Stimulated activated CD4-positive, alpha-beta T cell treated with anti-CD3 and anti-CD28 coated beads, Interleukin-15, amount 100 ng/mL, for 48 hours (primary cell): Measurements from ENCODE around the gene DCLK2.

Source experiments
- DNase-seq, 2 donors: peaks; one replicate each; pipeline ENCODE4 v3.0.0-alpha.2; 2020; ENCODE audit warnings: low read depth in 2 of 2

The DCLK2 gene

DNA sequence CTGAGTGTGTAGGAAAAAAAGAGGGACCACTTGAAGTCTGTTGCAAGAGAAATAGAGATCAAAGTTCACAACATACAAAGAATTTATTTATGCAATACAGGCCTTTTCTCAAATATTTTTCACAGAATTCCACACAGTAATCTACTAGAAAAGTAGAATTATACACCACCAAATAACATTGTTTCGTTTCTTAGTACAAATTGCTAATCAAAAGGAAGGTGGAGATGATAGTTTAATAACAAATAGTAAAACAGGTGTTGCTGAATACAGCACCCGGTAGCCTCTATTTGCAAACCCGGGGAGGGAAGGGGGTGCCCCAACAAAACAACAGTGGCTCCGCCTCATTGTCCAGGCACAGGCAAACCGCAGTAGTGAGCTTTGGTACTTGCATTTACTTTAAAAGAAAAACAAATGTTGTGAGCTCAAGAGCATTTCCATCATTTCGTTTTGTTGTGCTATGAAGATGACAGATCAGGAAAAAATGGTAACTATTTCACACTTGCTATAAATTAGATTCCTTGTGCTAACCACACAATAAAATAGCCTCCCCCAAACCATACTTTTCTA lies 186.4 kb downstream of the DCLK2 start:
- no peak for DNase-seq

GRCh38 chr4:150265806-150266205 lies 187.6 kb downstream of the DCLK2 start:
- no peak for DNase-seq

DNA sequence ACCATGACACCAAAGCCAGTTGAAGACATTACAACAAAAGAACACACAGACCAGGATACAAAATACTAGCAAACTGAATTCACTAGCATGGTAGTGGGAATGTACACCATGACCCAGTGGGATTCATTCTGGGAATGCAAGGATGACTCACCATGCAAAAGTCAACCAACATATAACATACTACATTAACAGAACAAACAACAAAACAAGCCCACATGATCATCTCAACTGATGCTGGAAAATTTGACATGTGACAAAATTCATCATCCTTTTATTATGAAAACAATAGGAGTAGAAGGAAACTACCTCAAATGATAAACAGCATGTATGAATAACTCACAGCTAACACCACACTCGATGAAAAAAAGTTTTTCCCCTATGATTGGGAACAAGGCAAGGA lies 190.2 kb downstream of the DCLK2 start:
- DNase-seq, result no peak

- no peak for DNase-seq
These were observed 200.0 kb downstream of the DCLK2 start for GRCh38 chr4:150278206-150278605.

DNA sequence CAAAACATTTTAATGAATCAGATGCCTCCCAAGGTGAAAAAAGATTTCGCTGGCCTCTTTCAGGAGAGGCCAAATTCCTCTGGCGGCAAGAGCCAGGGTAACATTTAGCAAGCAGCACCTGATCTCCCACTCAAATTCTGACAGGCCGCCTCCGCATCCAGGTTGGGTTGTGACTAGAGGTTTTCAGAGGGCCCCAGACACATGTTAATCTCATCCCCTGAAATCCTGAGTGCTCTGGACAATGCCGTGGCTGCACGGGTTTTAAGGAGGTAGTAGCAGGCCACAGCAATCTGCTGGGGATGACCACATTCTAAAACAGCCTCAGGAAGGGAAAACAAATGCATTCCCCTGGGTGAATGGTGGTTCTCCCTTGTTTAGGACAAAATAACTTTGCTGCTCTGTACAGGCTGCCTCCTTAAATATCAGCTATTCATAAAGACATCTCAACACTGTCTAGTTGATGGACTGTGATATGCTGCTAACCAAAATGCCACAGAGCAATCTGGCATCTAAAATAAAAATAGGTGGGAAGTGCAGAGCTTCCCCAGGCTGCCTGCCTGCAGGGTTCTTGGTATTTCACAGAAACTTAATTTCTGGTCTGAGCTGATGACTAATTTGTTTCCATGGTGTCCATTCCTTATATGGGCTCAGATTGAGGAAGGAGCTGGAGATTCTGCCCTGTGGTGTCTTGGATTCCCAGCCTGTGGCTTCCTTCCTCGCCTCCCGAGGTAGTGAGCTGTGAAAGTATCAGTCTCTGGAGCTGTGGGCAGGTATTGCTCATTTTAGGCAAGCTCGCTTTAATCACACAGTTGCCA lies 202.0 kb downstream of the DCLK2 start:
- DNase-seq, result no peak

DNA sequence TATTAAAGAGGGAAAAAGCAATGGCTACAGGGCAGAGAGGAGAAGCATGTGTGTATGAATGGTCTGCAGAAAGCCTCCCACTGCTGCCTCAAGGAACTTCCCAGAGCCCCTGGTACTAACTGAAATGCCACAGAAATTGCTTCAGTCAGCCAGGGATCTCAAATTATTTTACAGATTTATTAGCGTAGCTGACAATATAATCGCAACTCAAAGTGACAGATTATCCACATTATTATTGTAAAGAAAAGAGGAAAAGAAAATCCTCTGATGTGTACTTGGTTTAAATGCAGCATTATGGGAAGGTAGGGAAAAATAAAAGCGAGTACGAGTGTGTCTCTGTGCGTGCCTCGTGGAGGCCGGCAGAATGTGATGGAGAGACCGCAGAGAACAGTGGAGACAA lies 202.7 kb downstream of the DCLK2 start:
- DNase-seq, result no peak

- no peak for DNase-seq
These were observed 205.4 kb downstream of the DCLK2 start for GRCh38 chr4:150283689-150284088.

DNA sequence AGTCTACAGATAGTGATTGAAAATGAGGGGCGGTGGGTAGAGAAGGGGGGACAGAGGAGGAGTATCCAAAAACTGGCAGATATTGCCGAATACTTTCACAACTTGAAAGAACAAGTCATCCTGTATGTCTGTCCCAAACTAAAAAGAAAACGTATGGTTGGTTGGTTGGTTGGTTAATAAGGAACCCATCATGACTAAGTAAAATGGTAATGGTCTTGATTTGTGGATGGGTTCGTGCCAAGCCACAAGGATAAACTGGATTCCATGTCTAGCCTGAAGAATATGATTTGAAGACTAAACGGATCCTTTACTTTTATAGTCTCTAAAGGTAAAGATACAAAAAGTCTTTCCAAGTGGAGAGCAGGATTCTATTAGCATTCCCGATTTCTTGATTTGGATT lies 208.4 kb downstream of the DCLK2 start:
- DNase-seq, result no peak

GRCh38 chr4:150289198-150289597 lies 211.0 kb downstream of the DCLK2 start:
- no peak for DNase-seq

DNA sequence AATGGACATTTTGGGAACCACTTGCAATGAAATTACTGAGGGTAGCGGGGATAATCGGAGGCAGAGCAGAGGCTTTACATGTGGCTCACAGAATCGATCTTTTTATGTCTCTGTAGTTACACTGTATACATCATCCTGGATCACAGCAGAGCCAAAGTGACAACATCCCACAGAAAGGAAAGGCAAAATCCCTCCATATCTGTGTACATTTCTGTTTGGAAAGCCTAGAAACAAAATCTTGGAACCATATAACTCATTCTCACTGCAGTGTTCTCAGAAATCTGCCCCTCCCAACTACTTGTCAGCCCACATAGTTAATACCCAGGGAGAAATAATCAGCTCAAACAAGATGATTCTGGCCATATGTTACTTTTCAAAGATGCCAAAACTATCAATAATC lies 211.6 kb downstream of the DCLK2 start:
- DNase-seq, result no peak

- peak; percentile 10 to 23 for DNase-seq
These were observed 219.7 kb downstream of the DCLK2 start for GRCh38 chr4:150297861-150298474.

DNA sequence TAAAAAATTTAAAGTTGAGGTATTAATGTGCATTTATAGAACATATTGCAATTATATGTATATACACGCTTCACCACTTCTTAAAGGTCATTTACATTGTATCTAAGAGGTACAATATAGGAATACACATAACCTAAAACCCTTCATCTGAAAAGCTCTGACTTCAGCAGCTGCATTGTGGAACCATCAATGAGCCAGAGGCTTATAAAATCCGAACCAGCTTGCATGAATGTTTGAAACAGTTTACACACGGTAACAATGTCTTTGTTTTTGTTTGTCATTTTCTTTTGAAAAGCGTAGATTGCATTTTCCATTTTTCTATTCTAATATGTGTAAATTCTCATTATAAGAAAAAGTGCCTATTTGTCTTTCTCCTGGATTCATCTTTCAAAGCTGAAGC lies 221.6 kb downstream of the DCLK2 start:
- DNase-seq, result no peak

GRCh38 chr4:150302553-150302952 lies 224.3 kb downstream of the DCLK2 start:
- DNase-seq, result peak; percentile 14 to 40

GRCh38 chr4:150305995-150306394 lies 227.8 kb downstream of the DCLK2 start:
- no peak for DNase-seq

- DNase-seq, result no peak
These were observed 228.5 kb downstream of the DCLK2 start for GRCh38 chr4:150306719-150307118.
